ENCODE results near the gene HTRA2. TPM values are rescaled to one million over a fixed set of nuclear protein-coding genes. Genes with fewer than 3 reads are reported as not detected.

The HTRA2 gene
- polyA plus RNA-seq, 1 donor (not counting 4 experiments of a cell fraction or from before 2014, with no cell fraction given), result 25.5 TPM

GRCh38 chr2:74504591-74504990 lies 25.1 kb upstream of the HTRA2 start:
- Histone ChIP-seq H3K36me3 (ENCODE audit: control insufficient read depth in 2 of 2, extremely low read depth in 1 of 2, insufficient read depth in 2 of 2, low read length in 2 of 2) (peaks cover 9 to 10% of the 10 kb centered on the region in 2 experiments), H3K79me2 (ENCODE audit: control insufficient read depth, insufficient read depth, low read length) (peaks cover 16% of the 10 kb centered on the region), H3K4me2 (ENCODE audit: control insufficient read depth, extremely low read depth, insufficient read depth, low read depth, low read length) (no peak overlapping the region), H3K9me3 (ENCODE audit: control insufficient read depth, low read depth, low read length) (no peaks in the 10 kb centered on the region), H3K9me1 (ENCODE audit: control insufficient read depth, extremely low read depth, insufficient read depth, low read length) (no peaks in the 10 kb centered on the region), H3K4me3 (ENCODE audit: control insufficient read depth in 2 of 3, extremely low read depth in 1 of 3, insufficient read depth in 2 of 3, low read depth in 1 of 3, low read length in 3 of 3) (no peak overlapping the region), H3K27ac (ENCODE audit: control insufficient read depth, insufficient read depth, low read length) (no peak overlapping the region), H3K9ac (ENCODE audit: control insufficient read depth, extremely low read depth, insufficient read depth, low read length) (no peak overlapping the region), H3K27me3 (ENCODE audit: control insufficient read depth, extremely low read depth, insufficient read depth, low read length) (peaks cover 19% of the 10 kb centered on the region), H4K20me1 (ENCODE audit: control insufficient read depth, extremely low read depth, insufficient read depth, low read length) (no peaks in the 10 kb centered on the region), H3K4me1 (ENCODE audit: control insufficient read depth, extremely low read depth, insufficient read depth, low read length) (peaks cover 33% of the 10 kb centered on the region), H2AFZ (ENCODE audit: control insufficient read depth, low read length) (no peak overlapping the region)
- DNase-seq (ENCODE audit: low read depth, low spot score) (no peak), FAIRE-seq (no peak)
- dilution Hi-C loops (cut with MboI; ENCODE audit: extremely low pct_ligation_motif_present, low sequenced_read_pairs), result no loop called here
- TF ChIP-seq CTCF (optimal IDR thresholded peaks at IDR 0.05 in 1 of 3, IDR thresholded peaks at IDR 0.05 in 1 of 3, conservative IDR thresholded peaks at IDR 0.05 in 1 of 3; ENCODE audit: extremely low read depth in 1 of 3, insufficient read depth in 2 of 3, low read length in 3 of 3) (no peak), EZH2 (IDR thresholded peaks at IDR 0.05; ENCODE audit: low read length) (no peak)

GRCh38 chr2:74505448-74506246 lies 24.1 kb upstream of the HTRA2 start:
- dilution Hi-C loops (cut with MboI; ENCODE audit: extremely low pct_ligation_motif_present, low sequenced_read_pairs), result no loop called here
- H3K9me3 ChIP-seq (ENCODE audit: control insufficient read depth, low read depth, low read length), result no peaks in the 10 kb centered on the region
- H3K36me3 ChIP-seq (ENCODE audit: control insufficient read depth in 2 of 2, extremely low read depth in 1 of 2, insufficient read depth in 2 of 2, low read length in 2 of 2), result peaks cover 9 to 10% of the 10 kb centered on the region in 2 experiments
- no peak for FAIRE-seq
- DNase-seq (ENCODE audit: low read depth, low spot score), result no peak
- no peaks in the 10 kb centered on the region for H4K20me1 ChIP-seq (ENCODE audit: control insufficient read depth, extremely low read depth, insufficient read depth, low read length)
- peaks cover 16% of the 10 kb centered on the region for H3K79me2 ChIP-seq (ENCODE audit: control insufficient read depth, insufficient read depth, low read length)
- peak overlapping the region; percentile 40 to 86 (median 41) for H3K4me3 ChIP-seq (ENCODE audit: control insufficient read depth in 2 of 3, extremely low read depth in 1 of 3, insufficient read depth in 2 of 3, low read depth in 1 of 3, low read length in 3 of 3)
- H3K4me1 ChIP-seq (ENCODE audit: control insufficient read depth, extremely low read depth, insufficient read depth, low read length), result peaks cover 33% of the 10 kb centered on the region
- no peak for TF ChIP-seq CTCF (optimal IDR thresholded peaks at IDR 0.05 in 1 of 3, IDR thresholded peaks at IDR 0.05 in 1 of 3, conservative IDR thresholded peaks at IDR 0.05 in 1 of 3; ENCODE audit: extremely low read depth in 1 of 3, insufficient read depth in 2 of 3, low read length in 3 of 3)
- no peak for TF ChIP-seq EZH2 (IDR thresholded peaks at IDR 0.05; ENCODE audit: low read length)
- H3K9ac ChIP-seq (ENCODE audit: control insufficient read depth, extremely low read depth, insufficient read depth, low read length), result no peak overlapping the region
- H3K27me3 ChIP-seq (ENCODE audit: control insufficient read depth, extremely low read depth, insufficient read depth, low read length), result peaks cover 15% of the 10 kb centered on the region
- peak overlapping the region; percentile 97 for H3K4me2 ChIP-seq (ENCODE audit: control insufficient read depth, extremely low read depth, insufficient read depth, low read depth, low read length)
- no peak overlapping the region for H3K27ac ChIP-seq (ENCODE audit: control insufficient read depth, insufficient read depth, low read length)
- H2AFZ ChIP-seq (ENCODE audit: control insufficient read depth, low read length), result no peak overlapping the region
- no peaks in the 10 kb centered on the region for H3K9me1 ChIP-seq (ENCODE audit: control insufficient read depth, extremely low read depth, insufficient read depth, low read length)

All from keratinocyte (primary cell).